ENCODE measurements around the gene KIF7.

DNA sequence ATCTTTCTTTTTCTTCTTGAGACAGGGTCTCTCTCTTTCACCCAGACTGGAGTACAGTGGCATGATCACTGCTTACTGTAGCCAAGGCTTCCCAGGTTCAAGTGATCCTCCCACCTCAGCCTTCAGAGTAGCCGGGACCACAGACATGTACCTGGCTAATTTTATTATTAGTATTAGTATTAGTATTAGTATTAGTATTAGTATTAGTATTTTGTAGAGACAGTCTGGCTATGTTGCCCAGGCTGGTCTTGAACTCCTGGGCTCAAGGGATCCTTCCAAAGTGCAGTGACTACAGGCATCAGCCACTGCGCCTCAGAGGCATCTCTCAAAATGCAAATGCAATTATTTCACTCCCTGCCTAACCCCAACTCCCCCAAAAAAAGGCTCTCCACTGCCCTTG is 1.7 kb downstream of the KIF7 start:
- TF ChIP-seq, protein P1, sequence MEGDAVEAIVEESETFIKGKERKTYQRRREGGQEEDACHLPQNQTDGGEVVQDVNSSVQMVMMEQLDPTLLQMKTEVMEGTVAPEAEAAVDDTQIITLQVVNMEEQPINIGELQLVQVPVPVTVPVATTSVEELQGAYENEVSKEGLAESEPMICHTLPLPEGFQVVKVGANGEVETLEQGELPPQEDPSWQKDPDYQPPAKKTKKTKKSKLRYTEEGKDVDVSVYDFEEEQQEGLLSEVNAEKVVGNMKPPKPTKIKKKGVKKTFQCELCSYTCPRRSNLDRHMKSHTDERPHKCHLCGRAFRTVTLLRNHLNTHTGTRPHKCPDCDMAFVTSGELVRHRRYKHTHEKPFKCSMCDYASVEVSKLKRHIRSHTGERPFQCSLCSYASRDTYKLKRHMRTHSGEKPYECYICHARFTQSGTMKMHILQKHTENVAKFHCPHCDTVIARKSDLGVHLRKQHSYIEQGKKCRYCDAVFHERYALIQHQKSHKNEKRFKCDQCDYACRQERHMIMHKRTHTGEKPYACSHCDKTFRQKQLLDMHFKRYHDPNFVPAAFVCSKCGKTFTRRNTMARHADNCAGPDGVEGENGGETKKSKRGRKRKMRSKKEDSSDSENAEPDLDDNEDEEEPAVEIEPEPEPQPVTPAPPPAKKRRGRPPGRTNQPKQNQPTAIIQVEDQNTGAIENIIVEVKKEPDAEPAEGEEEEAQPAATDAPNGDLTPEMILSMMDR (IDR thresholded peaks at IDR 0.05) = no peak
- no peak for TF ChIP-seq POLR2A (IDR thresholded peaks at IDR 0.05)

All from breast epithelium (tissue), 3 donors.